GM06990 (cell line): ENCODE results near the gene MYG1.

Experiments
- DNase-seq: peaks from one replicate; pipeline ENCODE4 v3.0.0-alpha.2; 2011; ENCODE audit not compliant: insufficient read length; ENCODE audit errors: extremely low read depth
- H3K27me3 ChIP-seq: replicated peaks from 2 replicates; pipeline ENCODE4 v1.6.0; 2011; ENCODE audit warnings: low read length; ENCODE audit not compliant: control insufficient read depth, insufficient read depth
- H3K36me3 ChIP-seq: 2 replicates; pipeline ENCODE4 v1.5.1; 2011; ENCODE audit warnings: low read length; ENCODE audit not compliant: control insufficient read depth, insufficient read depth
- H3K4me3 ChIP-seq: replicated peaks from 2 replicates; pipeline ENCODE4 v1.5.1; 2011; ENCODE audit warnings: low read depth, mild to moderate bottlenecking, control low read depth, low read length
- TF ChIP-seq, protein P1 (sequence below): IDR thresholded peaks from 2 replicates; pipeline ENCODE4 v1.5.1; 2011; ENCODE audit warnings: low read length, control low read depth, mild to moderate bottlenecking, inconsistent platforms; ENCODE audit not compliant: insufficient read depth, poor library complexity, severe bottlenecking

The MYG1 gene

GRCh38 chr12:53320352-53321195 is 21.1 kb downstream of the MYG1 start:
- Histone ChIP-seq H3K27me3 (no peaks in the 10 kb centered on the region), H3K4me3 (peak overlapping the region; percentile 78), H3K36me3 (no peaks in the 10 kb centered on the region; the same call in 1 of the 2 replicates)
- TF ChIP-seq, protein P1, sequence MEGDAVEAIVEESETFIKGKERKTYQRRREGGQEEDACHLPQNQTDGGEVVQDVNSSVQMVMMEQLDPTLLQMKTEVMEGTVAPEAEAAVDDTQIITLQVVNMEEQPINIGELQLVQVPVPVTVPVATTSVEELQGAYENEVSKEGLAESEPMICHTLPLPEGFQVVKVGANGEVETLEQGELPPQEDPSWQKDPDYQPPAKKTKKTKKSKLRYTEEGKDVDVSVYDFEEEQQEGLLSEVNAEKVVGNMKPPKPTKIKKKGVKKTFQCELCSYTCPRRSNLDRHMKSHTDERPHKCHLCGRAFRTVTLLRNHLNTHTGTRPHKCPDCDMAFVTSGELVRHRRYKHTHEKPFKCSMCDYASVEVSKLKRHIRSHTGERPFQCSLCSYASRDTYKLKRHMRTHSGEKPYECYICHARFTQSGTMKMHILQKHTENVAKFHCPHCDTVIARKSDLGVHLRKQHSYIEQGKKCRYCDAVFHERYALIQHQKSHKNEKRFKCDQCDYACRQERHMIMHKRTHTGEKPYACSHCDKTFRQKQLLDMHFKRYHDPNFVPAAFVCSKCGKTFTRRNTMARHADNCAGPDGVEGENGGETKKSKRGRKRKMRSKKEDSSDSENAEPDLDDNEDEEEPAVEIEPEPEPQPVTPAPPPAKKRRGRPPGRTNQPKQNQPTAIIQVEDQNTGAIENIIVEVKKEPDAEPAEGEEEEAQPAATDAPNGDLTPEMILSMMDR = no peak
- no peak for DNase-seq

DNA sequence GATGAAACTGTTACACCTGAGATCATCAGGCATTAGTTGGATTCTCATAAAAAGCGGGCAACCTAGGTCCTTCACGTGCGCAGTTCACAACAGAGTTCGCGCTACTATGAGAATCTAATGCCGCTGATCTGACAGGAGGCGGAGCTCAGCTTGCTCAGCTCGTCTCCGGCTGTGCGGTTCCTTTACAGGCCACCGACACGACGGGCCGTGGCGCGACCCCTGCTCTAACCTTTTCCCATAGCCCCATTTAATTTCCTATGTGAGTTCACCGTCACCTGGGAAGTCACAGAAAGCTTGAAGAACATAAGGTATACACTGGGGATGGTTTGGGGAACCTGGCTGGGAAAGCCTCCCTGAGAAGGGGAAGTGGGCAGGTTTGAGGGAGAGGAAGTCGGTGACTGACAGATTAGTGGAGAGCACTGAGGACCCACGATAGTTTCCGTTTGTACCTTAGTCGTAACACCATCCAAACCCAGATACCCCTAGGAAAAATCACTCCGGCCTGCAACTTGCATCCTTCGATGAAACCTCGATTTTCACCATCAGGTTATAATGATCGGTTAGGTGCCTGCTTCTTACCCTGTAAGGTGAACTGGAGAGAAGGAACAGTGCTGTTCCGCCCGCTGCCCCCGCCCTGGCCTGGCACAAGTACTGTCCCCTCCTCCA is 24.8 kb downstream of the MYG1 start:
- H3K36me3 ChIP-seq = no peaks in the 10 kb centered on the region
- peak overlapping the region; percentile 71 for H3K4me3 ChIP-seq
- H3K27me3 ChIP-seq = no peaks in the 10 kb centered on the region
- TF ChIP-seq, protein P1 = no peak
- peak; percentile 67 for DNase-seq

- Histone ChIP-seq H3K36me3 (no peaks in the 10 kb centered on the region), H3K27me3 (no peaks in the 10 kb centered on the region), H3K4me3 (peak overlapping the region; percentile 71)
- TF ChIP-seq, protein P1 = peak; percentile 80
- DNase-seq = peak; percentile 90
Observed at GRCh38 chr12:53324779-53325510, 25.4 kb downstream of the MYG1 start.

DNA sequence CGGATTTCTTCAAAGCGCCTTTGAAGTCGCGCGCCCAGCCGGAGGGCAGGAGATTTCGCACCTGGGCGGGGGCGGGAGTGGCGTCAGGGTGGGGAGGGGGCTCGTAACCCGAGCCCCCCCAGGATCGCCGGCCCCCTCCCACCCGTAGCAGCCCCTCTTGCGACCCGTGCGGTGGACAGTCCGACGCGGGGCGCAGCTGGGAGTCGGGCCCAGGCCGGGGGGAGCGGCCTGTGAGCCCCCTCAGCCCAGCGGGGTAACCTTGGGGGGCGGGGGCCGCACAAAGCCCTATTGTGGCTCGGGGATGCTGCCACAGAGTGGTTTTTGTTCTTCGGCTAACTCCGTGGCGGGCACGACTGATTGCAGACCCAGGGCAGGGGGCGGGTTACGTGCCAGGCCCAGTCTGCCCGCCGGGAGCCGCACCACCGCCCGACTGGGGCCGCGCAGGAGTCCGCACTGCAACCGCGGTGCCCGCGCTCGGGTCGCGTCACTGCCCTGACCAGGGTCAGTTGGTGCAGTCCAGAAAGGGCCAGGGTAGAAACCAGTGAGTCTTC is 26.1 kb downstream of the MYG1 start:
- H3K4me3 ChIP-seq = peak overlapping the region; percentile 71
- peak; percentile 41 for DNase-seq
- no peaks in the 10 kb centered on the region for H3K36me3 ChIP-seq
- H3K27me3 ChIP-seq = no peaks in the 10 kb centered on the region
- TF ChIP-seq, protein P1 = no peak

GRCh38 chr12:53326460-53327185 is 27.1 kb downstream of the MYG1 start:
- TF ChIP-seq, protein P1 = no peak
- no peaks in the 10 kb centered on the region; the same call in 1 of the 2 replicates for H3K27me3 ChIP-seq
- H3K36me3 ChIP-seq = no peaks in the 10 kb centered on the region
- H3K4me3 ChIP-seq = no peak overlapping the region
- no peak for DNase-seq
